ENCODE data around the gene RNFT2.

Gene RNFT2

DNA sequence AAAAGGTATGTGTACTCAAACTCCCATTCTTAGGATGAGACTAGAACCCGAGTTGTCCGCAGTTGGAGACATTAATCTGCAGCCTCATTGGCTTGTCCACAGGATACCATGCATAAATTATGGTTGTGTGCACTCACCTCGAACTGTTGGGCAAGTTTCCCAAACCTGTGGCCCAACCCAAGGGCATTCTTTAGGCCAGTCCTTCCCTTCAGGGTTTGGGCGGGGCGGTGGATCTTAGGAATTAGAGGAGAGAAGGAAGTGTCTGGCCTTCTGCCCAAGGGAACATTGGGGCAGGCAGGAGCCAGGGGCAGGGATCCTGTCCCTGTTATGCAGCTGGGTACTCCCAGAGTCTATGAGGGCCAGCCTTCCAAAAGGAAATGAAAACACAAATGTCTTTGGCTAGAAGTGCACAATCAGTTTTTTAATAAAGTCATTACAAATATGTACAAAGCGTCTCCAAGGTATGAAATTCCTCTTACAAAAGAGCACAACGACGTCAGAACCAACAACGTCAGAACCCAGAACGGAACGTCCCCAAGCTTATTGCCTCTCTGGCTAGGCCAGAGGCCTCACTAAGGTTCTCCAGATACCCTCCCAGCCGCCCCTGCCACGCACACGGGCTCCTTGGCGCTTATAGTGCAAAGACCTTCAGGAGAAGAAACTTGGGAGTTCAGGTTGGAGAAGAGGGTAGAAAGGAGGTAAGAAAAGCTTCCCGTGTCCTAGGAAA, 117.8 kb downstream of the RNFT2 start:
- TF ChIP-seq, protein P1, sequence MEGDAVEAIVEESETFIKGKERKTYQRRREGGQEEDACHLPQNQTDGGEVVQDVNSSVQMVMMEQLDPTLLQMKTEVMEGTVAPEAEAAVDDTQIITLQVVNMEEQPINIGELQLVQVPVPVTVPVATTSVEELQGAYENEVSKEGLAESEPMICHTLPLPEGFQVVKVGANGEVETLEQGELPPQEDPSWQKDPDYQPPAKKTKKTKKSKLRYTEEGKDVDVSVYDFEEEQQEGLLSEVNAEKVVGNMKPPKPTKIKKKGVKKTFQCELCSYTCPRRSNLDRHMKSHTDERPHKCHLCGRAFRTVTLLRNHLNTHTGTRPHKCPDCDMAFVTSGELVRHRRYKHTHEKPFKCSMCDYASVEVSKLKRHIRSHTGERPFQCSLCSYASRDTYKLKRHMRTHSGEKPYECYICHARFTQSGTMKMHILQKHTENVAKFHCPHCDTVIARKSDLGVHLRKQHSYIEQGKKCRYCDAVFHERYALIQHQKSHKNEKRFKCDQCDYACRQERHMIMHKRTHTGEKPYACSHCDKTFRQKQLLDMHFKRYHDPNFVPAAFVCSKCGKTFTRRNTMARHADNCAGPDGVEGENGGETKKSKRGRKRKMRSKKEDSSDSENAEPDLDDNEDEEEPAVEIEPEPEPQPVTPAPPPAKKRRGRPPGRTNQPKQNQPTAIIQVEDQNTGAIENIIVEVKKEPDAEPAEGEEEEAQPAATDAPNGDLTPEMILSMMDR (IDR thresholded peaks at IDR 0.05; ENCODE audit: extremely low read depth, missing control alignments): no peak
- no peak for DNase-seq (ENCODE audit: low spot score)

DNA sequence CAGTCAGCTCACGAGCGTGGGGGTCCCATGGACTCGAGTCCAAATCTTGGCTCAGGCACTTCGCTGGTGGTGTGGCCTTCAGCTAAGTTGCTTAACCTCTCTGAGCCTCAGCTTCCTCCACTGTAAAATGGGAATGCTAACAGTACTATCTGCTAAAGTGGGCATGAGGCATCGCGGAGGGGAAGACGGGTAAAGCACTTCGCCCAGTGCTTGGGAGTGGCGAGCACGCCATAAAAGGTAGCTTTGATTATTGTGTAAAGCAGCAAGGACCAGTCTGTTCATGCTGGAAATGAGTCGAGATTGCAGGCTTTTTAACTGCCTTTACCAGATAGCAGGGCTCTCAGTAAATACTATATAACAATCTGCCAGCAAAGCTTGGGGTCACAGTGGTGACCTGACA, 118.6 kb downstream of the RNFT2 start:
- DNase-seq (ENCODE audit: low spot score): no peak
- TF ChIP-seq, protein P1 (IDR thresholded peaks at IDR 0.05; ENCODE audit: extremely low read depth, missing control alignments): no peak

DNA sequence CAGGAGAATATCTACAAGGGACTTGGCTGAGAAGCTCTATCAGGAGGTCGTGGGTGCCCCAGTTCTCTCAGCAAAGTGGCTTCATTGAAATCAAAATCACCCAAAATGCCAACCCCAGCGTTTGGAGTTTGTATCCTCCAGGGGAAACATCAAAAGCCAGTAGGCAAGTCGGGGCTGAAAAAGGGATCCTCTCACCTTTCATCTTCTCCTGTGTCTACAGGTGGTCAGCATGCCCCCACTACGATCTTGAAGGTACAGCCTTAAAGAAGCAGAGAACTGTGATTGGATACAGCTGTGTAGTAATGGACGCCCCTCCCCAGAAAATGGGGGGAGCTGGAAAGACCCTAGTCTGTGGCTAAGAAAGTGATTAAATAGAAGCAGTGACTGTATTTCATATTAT, 121.0 kb downstream of the RNFT2 start:
- TF ChIP-seq, protein P1 (IDR thresholded peaks at IDR 0.05; ENCODE audit: extremely low read depth, missing control alignments): no peak
- no peak for DNase-seq (ENCODE audit: low spot score)

DNA sequence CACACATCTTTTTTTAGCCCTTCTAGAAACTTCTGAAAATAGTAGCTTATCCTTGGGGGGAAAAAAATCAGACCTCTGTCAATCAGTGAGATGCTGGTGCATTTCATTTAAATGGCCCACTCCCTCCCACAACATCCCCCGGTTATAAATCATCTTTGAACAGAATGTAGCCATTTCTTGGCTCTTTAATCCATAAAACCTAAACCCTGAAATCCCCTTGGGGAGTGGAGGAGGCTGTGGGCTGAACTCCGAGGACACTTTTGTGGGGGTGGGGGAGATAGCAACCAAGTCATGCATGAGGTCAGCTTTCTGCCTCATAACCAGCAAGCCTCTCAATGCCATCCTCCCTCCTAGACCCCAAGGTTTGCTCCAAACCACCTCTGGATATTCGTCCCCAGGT, 122.1 kb downstream of the RNFT2 start:
- TF ChIP-seq, protein P1 (IDR thresholded peaks at IDR 0.05; ENCODE audit: extremely low read depth, missing control alignments): no peak
- no peak for DNase-seq (ENCODE audit: low spot score)

DNA sequence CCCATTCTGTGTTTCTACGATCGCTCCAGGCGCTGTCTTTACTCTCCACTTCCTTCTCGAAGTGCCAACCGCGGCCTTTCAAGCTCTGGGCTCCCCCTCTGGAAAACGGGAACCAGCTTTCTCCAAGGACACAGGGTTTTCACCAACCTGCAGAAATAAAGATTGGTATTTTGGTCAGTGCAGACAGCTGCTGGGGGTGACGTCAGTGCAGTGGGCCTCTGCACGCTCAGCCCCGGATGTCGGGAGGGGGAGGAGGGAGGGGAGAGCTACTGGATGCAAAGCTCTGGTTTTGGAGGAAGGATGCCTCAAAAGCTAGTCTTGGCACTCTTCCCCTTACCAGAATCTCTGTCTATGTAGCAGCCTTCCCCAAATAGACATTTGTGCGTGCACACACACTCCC, 123.2 kb downstream of the RNFT2 start:
- peak; percentile 79 for DNase-seq (ENCODE audit: low spot score)
- TF ChIP-seq, protein P1 (IDR thresholded peaks at IDR 0.05; ENCODE audit: extremely low read depth, missing control alignments): no peak

DNA sequence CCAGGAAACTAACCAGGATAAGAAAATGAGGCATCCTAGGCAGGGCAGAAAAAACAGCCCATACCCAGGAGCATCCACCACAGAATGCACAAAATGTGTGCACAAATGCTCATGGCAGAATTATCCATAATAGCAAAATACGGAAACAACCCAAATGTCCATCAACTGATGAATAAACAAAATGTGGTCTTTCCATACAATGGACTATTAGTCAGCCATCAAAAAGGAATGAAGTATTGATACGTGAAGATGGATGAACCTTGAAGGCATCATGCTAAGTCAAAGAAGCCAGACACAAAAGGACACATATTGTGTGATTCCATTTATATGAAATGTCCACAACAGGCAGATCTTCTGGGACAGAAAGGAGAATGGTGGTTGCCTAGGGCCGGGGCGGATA, 124.1 kb downstream of the RNFT2 start:
- TF ChIP-seq, protein P1 (IDR thresholded peaks at IDR 0.05; ENCODE audit: extremely low read depth, missing control alignments): no peak

DNA sequence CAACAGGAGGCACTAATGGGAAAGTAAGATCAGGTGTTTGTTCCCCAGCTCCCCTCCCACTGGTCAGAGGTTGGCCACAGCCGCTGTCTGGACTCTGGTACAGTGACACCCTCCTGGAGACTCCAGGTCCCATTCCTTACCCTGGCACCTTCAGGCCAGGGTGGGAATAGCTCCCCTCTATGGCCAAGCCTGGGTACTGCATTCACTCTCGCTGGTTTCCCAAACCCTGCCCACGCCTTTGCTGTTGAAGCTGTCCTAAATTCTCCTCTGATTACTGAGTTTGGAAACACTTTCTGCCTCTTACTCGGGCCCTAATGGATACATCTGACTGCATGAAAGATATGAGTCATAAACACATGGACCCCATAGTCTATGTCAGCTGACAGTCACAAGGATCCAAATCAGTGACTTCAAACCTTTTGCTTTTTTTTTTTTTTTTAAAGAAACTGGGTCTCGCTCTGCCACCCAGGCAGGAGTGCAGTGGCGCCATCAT, 125.2 kb downstream of the RNFT2 start:
- DNase-seq (ENCODE audit: low spot score): no peak
- TF ChIP-seq, protein P1 (IDR thresholded peaks at IDR 0.05; ENCODE audit: extremely low read depth, missing control alignments): peak; percentile 30

More for the DNA sequence above, 124.1 kb downstream of the RNFT2 start:
- DNase-seq (ENCODE audit: low spot score): no peak
